UCSD-AML1 (cell line): ENCODE data around the gene KCTD17.

ENCODE experiments used
- DNase-seq: peaks from one replicate; lab custom pipeline; 2025; ENCODE audit not compliant: unreplicated experiment; lab: John Stamatoyannopoulos, UW

KCTD17 gene

DNA sequence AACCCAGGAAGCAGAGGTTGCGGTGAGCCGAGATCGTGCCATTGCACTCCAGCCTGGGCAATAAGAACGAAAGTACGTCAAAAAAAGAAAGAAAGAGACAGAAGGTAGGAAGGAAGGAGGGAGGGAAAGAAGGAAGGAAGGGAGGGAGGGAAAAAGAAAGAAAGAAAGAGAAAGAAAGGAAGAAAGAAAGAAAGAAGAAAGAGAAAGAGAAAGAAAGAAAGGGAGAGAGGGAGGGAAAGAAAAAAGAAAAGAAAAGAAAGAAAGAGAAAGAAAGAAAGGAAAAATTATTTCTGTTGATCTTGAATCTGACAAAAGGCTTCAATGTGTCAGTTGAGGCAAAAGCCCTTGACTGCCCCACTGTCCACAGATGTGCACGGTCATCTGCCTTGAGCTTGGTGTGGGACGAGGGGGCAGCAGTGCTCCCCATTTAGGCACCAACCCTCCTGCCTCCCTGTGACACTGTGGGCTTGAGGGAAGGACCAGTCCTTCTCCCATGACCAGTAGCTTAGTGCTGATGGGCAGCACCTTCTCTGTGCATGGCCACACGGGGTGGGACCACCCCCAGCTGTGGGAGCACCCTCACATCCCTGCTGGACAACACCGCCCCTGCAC lies 24.4 kb downstream of the KCTD17 start:
- DNase-seq = no peak

DNA sequence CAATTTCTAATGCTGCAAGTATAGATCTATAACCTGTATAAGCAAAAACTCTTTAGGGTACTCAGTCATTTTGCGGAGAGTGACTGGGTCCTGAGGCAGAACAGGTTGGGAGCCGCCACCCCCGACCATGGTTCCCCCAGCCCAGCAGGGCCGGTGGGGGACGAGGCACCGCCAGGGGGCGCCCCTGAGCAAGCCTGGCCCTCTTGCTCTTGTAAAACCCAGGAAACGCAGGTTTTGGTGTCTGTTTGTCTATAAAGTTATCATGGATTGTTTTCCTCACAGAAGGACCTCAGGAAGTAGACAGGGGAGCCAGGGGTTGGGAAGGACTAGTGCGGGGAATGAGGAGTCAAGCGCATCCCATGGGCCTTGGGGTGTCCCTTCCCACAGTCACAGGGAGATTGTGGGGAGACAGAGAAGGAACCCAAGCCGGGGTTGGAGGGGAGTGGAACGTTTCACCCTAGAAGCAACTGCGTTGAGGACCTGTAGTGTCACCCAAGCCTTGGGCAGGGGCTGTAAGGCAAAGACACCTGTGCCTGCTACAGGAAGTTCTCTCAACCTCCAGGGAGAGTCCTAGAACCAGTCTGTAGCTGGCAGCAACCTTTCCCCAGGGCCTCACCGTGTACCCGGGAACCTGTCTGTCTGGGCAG lies 26.4 kb downstream of the KCTD17 start:
- DNase-seq = peak; percentile 74

DNA sequence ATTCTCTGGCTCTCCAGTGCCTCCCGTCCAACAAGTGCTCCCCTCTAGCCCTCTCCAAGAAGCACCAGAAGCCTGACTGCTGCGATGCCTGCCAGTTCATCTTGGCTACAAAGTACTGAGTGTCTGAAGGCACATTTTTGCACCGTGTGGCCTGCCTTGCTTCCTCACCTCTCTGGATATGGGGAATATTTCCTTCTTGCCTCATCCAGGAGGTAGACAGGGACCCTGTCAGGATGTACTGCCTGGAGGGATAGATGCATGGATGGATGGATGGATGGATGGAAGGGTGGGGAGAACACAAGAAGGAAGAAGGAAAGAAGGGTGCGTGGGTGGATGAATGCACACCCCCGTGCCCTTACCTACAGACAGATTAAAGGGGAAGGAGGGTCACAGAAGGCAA lies 27.6 kb downstream of the KCTD17 start:
- no peak for DNase-seq

DNA sequence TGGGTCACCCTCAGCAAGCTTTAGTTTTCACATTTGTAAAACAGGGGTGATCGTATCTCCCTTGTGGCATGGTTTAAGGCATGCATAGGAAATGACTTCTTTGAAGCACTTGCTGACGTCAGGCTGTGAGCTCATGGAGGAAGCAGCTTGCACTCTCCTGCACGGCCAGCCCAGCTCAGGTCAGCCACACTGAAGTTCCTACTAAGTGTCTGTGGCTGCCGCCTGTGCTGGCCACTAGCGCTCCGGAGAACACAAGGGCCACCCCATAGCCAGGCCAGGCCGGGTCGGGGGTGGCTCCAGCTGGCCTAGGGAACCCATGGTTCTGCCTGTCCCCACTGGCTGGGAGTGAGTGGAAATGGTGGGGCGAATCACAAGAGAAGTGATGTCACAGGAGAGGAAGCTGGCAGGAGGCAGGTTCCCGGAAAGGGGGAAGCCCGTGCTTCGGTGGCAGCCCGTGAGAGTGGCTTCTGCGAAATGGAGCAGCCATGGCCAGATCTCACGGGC lies 28.2 kb downstream of the KCTD17 start:
- DNase-seq = peak; percentile 69

DNA sequence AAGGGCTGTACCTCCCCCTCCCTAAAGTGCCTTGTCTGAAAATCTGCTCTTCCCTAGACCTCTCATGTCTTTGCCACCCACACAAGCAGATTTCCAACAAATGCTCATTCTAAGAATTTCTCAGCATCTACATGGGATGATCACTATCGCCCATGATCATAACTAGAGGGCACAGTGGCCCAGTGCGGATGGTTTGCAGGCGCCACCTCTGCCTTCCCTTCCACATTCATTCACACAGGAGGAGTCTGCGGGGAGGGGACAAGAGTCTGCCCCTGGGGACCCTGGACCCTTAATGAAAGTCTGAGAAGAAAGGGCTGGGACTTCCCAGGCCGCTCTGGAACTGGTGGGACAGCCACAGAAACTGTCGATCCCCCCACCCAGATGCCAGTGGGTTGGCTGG lies 28.9 kb downstream of the KCTD17 start:
- DNase-seq = no peak

DNA sequence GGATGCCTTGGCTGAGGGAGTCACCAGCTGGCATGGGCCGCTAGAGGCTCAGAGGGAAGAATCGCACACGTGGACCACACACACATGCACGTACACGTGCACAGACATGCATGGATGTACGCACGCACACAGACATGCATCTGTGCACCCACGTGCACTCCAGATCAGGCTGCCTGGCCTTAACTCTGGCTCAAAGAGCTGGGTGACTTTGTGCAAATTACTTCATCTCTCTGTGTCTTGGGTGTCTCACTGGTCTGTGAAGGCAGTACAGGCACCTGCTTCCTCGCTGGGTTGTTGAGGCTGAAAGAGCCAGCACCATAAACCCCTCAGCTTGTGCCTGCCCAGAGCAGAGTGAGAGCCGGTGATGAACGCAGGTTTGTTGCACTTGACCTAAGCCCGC lies 29.3 kb downstream of the KCTD17 start:
- DNase-seq = no peak

DNA sequence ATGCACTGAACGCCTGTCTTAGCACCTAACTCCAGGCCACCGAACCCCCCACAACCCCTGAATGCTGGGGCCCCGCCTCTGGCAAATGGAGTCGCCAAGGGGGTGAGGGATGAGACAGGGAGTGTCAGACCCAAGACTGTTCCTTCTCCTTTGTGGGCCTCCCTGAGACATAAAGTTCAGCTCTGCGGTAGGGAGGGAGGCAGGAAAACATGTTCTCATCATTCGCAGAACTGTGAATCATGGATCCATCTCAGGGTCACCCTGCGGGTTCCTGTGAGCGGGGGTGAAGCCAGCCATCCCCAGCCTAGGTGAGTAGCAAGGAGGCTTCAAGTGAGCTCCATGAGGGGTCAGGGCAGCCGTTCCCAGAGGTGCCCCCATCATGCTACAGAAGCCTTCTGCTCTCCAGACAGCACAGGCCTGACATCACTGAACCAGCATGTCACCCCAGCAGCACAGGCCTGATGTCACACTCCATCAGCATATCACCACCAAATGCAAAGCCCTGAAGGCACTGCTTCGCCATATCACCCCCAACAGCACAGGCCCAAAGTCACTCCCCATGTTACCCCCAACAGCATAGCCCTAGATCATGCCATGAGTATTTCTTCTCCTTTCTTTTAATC lies 30.8 kb downstream of the KCTD17 start:
- DNase-seq = no peak

DNA sequence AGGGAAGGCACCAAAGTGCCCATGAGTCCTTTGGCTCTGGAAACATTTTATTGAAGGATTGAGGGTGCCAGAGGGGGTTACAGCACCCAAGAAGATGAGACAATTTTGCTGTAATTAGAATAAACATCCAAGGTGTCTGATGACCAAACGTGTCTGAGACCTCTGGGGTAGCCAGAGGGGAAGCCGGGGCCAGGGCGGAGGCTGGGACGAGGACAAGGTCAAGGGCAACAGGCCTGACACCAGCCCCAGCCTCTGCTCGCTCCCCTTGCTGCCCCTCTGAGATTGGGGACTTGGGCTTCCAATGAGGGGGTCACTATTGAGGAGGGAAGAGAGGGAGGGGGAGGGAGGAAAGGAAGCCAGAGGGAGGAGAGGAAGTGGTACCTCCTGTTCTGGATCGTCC lies 32.4 kb downstream of the KCTD17 start:
- DNase-seq = no peak

DNA sequence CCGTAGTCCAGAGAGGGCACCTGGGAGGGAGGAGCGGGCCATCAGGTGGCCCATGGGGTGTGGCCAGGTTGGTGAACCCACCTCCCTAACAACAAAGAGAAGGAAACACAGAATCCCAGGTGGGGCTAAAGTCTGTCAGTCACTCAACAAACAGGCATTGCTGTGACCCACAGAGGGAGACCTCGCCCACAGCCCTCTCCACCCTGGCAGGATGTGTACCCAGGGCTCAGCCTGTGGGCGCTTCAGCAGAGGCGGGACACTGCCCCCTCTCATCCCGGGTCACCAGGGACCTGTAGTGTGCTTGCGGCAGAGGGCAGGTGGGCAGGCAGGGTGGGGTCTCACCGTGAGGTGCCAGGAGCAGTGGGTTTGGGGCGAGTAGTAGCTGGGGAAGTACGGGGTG lies 32.8 kb downstream of the KCTD17 start:
- no peak for DNase-seq

DNA sequence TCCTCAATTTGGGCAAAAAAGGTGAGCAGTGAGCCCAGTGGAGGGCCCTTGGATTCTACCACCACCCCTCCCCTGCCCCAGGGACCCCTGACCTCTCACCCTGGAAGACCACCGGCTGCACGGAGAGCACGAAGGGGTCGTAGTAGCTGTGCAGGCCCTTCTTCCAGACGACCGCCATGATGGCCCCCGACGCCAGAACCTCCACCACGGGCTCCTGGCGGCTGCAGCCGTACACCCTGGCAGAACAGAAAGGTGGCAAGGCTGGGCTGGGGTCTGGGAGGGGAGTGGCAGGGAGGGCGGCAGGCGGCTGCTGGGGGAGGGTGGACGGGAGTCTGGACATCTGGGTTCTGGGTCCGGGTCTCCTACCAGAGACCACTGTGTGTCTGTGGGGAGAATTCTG lies 34.6 kb downstream of the KCTD17 start:
- DNase-seq = no peak

DNA sequence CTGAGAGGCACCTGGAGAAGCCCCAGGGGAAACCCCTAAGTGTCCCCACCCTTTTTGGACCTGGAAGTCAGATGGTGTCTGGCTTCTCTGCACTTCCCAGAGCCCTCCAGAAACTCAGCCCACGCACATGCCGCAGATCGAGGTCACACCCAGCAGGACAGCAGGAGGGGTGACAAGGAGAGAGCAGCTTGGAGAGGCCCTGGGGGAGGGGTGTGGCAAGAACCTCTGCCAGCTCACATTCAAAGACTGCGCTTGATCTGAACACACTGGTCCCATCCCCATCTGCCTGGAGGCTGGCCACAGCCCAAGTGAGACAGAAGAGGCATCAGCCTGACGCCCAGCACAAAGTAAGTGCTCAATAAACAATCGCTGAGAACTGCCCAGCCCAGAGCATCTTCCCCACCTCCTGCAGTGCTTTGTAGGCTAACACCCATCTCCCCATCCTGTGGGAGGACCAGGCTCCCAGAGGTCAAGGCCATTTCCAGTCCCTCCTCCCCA lies 36.6 kb downstream of the KCTD17 start:
- DNase-seq = no peak

DNA sequence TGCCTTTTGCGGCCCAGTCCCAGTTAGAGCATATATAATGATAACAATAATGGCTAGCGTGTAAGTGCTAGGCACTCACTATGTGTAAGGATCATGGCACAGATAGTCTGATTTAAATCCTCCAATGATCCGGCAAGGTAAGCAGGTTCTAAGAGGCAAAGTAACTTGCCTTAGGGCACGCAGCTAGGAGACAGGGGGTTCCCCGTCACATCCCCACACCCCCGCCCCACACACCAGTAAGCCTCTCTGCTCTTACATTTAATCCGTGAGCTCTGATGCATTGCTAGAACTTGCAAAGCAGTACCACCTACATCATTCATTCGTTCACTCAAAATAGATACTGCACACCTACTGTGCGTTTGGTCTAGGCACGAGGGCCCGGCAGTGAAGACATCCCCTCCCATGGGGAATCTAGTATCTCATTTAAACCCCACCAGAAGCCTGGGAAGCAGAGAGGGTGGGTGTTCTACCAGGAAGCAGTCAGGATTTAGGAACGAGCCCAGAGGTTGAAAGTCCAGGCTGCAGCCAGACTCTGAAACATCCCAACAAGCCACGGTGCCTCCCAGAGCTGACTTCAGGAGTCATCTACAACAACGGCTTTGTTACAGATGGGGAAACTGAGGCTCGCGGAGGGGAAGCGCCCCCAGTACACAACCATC lies 37.3 kb downstream of the KCTD17 start:
- no peak for DNase-seq

DNA sequence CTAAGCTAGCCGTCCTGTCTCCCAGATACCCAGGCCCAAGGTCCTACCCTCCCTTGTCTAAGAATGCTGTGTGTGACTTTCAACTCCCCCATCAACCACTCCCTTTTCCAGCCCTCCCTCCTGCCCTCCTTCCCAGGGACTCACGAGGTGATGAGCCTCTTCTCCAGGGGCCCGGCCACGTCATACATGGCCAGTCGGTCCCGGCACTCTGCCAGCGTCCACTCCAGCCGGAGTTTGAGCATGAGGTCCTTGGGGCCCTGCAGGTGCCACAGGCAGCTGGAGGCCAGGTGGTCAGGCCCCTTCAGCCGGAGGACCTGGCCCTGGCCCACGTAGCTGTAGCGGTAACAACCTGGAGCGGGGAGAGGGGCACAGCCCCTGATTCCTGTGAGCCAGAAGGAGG lies 37.9 kb downstream of the KCTD17 start:
- DNase-seq = no peak

DNA sequence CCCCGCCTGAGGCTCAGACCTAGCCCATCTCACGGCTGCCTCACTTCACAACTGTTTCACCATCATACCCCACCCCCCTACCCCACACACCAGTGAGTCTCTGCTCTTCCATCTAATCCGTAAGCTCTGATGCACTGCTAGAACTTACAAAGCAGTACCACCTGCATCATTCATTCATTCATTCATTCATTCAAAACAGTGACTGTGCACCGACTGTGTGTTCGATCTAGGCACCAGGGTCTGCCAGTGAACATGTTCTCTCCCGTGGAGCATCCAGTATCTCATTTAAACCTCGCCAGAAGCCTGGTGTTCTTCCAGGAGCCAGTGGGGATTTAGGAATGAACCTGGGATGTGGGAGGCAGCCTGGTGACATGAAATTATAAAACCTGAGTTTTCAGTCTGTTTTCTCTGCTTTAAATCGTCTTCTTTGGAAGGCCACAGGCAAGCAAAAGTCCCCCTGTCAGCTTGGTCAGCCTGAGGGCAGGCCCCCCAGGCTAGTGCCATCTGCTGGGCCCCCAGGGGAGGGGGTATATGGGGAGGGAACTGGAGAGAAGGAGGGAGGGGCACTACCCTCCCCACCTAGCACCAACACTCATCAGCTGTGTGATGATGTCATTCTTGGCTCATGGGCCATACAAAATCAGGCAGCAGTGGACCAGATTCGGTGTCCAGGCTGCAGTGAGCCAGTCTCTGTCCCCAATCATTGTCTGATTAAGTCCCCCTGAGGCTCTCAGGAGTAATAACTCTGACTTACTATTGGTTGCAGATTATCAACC lies 39.6 kb downstream of the KCTD17 start:
- no peak for DNase-seq

DNA sequence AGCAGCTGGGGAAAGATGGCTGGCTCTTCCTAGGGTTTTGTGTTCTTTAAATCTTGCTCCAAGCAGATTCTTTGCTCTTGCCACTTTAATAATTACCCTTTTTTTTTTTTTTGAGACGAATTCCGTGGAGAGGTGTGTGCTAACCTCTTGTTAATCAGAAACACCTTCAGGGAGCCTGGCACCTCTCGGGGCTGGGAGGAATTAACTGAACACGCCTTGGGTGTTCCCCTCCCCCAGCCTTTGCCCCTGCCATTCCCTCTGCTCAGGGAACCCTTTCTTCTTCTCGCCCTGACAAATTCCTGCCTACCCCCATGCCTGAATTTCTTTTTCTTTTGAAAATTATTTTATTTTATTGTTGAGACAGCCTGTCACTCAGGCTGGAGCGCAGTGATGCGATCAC lies 40.5 kb downstream of the KCTD17 start:
- no peak for DNase-seq

DNA sequence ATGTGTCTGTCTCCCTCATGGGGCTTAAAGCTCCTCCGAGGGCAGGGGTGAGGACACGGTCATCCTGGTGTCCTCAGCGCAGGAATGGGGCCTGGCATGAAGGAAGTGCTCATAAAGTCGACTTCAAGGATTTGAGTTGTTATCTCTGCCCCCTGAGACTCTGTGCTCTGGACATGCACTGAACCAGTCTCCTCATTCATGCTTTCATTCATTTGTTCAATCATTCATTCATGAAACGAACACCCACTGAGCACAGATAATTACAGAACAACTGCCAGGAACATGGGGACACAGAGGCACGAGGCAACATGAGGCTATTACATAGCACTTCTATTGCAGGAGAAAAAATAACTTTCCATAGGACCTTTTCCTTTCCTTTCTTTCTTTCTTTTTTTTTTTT lies 41.5 kb downstream of the KCTD17 start:
- no peak for DNase-seq

DNA sequence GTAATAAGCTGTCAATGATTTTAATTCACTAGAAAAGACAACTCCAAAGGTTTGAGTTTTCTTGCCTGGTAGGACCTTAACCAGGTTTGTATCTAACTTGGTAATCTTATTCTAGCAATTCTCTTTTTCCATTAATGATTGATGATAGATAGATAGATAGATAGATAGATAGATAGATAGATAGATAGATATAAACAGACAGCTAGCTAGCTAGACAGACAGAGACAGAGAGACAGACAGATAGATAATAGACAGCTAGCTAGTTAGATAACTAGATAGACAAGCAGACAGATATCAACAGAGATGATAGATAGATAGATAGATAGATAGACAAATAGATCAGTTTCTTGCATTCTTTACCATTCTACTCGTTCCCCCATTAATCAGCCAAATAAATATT lies 42.7 kb downstream of the KCTD17 start:
- no peak for DNase-seq

DNA sequence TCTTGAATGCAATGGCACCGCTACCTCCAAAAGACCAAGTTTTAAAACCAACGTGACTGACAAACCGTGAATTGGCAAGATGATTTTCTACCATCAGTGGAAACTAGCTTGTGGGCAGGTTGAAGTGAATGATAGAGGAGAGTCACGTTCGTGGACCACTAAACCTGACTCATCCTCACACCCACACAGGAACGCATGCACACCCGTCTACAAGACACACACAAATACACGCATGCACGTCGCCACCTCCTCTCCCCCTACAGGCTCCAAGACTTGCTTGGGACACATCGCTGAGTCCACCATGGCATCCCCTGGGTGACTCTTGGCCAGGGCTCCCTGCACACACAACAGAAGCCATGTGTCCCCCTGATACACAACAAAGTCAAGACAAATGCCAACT lies 43.6 kb downstream of the KCTD17 start:
- no peak for DNase-seq

DNA sequence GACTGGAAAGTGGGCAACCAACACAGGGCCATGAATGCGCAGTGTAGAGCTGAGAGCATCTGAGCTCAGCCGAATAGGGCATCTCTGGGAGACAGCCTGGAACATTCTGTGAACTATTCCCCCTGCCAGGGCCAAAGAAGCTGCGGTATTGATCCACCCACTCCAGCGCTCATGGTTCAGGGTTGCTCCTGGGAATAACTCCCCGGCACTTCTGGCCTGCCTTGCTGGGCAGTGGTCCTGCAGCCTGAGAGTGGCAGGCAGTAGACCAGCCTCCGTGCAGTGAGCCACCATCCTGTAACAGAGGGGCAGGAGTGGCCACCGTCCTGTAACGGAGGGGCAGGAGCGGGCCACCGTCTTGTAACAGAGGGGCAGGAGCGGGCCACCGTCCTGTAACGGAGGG lies 45.8 kb downstream of the KCTD17 start:
- no peak for DNase-seq

DNA sequence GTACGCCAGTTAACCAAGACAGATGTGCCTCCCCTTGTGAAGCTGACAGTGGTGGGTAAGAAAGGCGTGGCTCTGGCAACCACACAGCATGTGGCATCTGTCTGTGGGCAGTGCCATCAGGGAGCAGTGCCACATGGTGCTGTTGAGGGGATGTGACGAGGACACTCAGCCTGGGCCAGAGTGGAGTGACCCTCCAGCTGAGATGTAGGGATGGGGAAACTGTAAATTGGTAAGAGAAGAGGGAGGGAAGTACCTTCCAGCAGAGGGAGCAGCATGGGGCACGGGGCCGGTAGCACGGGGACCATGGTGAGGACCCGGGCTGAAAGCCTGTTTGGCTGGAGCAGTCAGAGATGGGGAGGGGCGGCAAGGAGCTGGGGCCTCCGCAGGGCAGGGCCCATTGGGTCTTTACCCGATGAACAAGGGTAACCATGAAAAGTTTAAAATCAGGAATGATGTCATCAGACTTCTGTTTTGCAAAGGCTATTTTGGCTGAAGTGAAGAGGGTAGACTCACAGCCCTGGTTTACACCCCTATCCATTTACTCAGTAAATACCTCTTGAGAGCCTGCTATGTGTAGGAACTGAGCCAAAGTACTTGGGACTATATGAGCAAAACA lies 47.5 kb downstream of the KCTD17 start:
- peak; percentile 27 for DNase-seq
